Neural crest cell (in vitro differentiated cells): ENCODE data around the gene LYRM9. TPM values are rescaled to one million over a fixed set of nuclear protein-coding genes. Genes with fewer than 3 reads are reported as not detected.
"Not testable (repeated sequence)": the region's sequence is repeated elsewhere in the genome, so short reads cannot be mapped to it uniquely, and the experiment has no call there.

Experiments
- DNase-seq: peaks from one replicate; pipeline ENCODE4 v3.0.0; 2021; ENCODE audit warnings: low read depth, mixed read lengths, low spot score
- H3K27ac Mint-ChIP-seq: one replicate; pipeline ENCODE4 v1.8.0; 2021; ENCODE audit warnings: mild to moderate bottlenecking, mixed read lengths; ENCODE audit not compliant: unreplicated experiment
- H3K27me3 Mint-ChIP-seq: 2 replicates; pipeline ENCODE4 v1.8.0; 2021; ENCODE audit warnings: low read depth, mild to moderate bottlenecking, mixed read lengths
- H3K36me3 Mint-ChIP-seq: 2 replicates; pipeline ENCODE4 v1.8.0; 2021; ENCODE audit warnings: low read depth, mild to moderate bottlenecking, mixed read lengths
- H3K4me1 Mint-ChIP-seq: 2 replicates; pipeline ENCODE4 v1.8.0; 2021; ENCODE audit warnings: mixed read lengths
- H3K4me3 Mint-ChIP-seq: one replicate; pipeline ENCODE4 v1.8.0; 2021; ENCODE audit warnings: mild to moderate bottlenecking, mixed read lengths
- H3K9me3 Mint-ChIP-seq: 2 replicates; pipeline ENCODE4 v1.8.0; 2021; ENCODE audit warnings: mixed read lengths
- CTCF ChIP-seq: fragments of 200-600 bp; sonication (generic); conservative IDR thresholded peaks from 2 replicates; pipeline ENCODE4 v1.5.0; 2021; ENCODE audit warnings: antibody characterized with exemption, mild to moderate bottlenecking
- total RNA-seq: library from RNA; stranded (reverse); gene quantifications from 2 replicates; pipeline ENCODE4 v1.2.1, GENCODE V29; 2021

Gene LYRM9
- total RNA-seq, 1 donor from 2014 or later: 4.3 TPM

DNA sequence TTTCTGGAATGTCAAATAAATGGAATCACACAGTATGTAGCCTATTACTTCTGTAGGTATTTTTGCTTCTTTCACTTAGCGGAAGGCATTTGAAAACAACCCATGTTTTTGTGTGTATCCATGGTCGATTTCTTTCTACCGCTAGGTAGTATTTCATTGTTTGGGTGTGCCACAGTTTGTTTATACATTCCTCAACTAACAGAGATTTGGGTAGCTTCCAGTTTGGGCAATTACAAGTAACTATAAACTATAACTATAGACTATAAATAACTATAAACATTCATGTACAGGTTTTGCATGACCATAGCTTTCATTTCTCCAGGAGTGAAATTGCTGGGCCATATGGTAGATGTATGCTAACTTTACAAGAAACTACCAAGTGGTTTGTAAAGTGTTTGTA, 40.1 kb downstream of the LYRM9 start:
- DNase-seq: no peak
- H3K27me3 Mint-ChIP-seq: peaks cover 54% of the 10 kb centered on the region
- no peaks in the 10 kb centered on the region for H3K9me3 Mint-ChIP-seq
- no peak overlapping the region for H3K27ac Mint-ChIP-seq
- H3K36me3 Mint-ChIP-seq: no peaks in the 10 kb centered on the region
- TF ChIP-seq CTCF: no peak
- no peaks in the 10 kb centered on the region for H3K4me1 Mint-ChIP-seq
- H3K4me3 Mint-ChIP-seq: no peak overlapping the region

GRCh38 chr17:27849474-27850185, 43.5 kb downstream of the LYRM9 start:
- no peaks in the 10 kb centered on the region for H3K4me1 Mint-ChIP-seq
- no peaks in the 10 kb centered on the region for H3K36me3 Mint-ChIP-seq
- H3K27ac Mint-ChIP-seq: no peak overlapping the region
- DNase-seq: no peak
- H3K4me3 Mint-ChIP-seq: no peak overlapping the region
- peaks cover 43% of the 10 kb centered on the region for H3K27me3 Mint-ChIP-seq
- no peak for TF ChIP-seq CTCF
- H3K9me3 Mint-ChIP-seq: peaks cover 2% of the 10 kb centered on the region

DNA sequence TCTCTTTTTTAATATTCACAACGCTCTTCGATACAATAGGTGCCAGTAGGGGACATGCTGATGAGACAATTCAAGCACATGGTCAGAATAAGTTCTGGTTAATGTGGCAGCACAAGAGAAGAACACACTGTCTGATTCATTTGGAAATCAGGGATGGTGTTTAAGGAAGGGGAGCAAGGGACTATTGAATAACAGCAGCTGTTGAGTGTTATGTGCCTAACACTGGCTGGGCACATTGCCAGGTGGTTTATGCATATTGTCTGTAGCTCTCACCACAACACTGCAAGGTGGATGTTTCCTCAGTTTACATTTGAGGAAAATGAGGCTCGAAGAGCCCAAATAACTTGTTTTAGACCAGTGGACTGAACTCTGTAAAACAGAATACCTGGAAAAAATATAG, 44.2 kb downstream of the LYRM9 start:
- Mint-ChIP-seq H3K9me3 (peaks cover 2% of the 10 kb centered on the region), H3K27me3 (peaks cover 36% of the 10 kb centered on the region), H3K4me1 (no peaks in the 10 kb centered on the region), H3K27ac (no peak overlapping the region), H3K36me3 (no peaks in the 10 kb centered on the region), H3K4me3 (no peak overlapping the region)
- no peak for TF ChIP-seq CTCF
- no peak for DNase-seq

DNA sequence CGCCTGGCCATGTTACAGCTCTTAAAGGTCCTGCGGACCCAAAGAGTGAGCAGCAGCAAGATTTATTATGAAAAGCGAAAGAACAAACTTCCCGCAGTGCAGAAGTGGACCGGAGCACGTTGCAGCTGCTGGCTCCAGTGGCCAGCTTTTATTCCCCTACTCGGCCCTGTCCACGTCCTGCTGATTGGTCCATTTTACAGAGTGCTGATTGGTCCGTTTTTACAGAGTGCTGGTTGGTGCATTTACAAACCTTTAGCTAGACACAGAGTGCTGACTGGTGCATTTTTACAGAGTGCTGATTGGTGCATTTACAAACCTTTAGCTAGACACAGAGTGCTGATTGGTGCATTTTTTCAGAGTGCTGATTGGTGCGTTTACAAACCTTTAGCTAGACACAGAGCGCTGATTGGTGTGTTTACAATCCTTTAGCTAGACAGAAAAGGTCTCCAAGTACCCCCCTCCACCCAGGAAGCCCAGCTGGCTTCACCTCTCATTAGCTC, 46.3 kb downstream of the LYRM9 start:
- DNase-seq, H3K4me1 Mint-ChIP-seq, H3K36me3 Mint-ChIP-seq, H3K9me3 Mint-ChIP-seq, H3K27ac Mint-ChIP-seq, H3K4me3 Mint-ChIP-seq: not testable (repeated sequence)
- H3K27me3 Mint-ChIP-seq: peaks cover 17% of the 10 kb centered on the region

DNA sequence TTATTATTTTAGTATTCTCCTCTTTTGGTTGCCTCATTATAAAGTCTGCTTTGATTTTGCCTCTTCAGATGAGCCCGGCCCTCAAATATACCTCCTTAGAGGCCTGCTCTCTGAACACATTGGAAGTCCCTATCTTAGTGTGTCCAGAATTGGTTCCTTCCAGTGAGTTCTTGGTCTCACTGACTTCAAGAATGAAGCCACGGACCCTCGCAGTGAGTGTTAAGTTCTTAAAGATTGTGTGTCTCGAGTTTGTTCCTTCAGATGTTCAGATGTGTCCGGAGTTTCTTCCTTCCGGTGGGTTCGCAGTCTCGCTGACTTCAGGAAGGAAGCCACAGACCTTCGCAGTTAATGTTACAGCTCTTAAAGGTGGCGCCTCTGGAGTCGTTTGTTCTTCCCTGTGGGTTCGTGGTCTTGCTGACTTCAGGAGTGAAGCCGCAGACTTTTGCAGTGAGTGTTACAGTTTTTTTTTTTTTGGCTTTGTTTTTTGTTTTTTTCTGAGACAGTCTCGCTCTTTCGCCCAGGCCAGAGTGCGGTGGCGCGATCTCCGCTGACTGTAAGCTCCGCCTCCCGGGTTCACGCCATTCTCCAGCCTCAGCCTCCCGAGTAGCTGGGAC, 47.0 kb downstream of the LYRM9 start:
- peaks cover 10% of the 10 kb centered on the region for H3K27me3 Mint-ChIP-seq
- peaks cover 2% of the 10 kb centered on the region for H3K9me3 Mint-ChIP-seq
- DNase-seq: no peak
- H3K27ac Mint-ChIP-seq: peak overlapping the region; percentile 43
- H3K36me3 Mint-ChIP-seq: no peaks in the 10 kb centered on the region
- no peak for TF ChIP-seq CTCF
- no peak overlapping the region for H3K4me3 Mint-ChIP-seq
- H3K4me1 Mint-ChIP-seq: no peaks in the 10 kb centered on the region
